A549 (cell line): Measurements from ENCODE around the gene DDX18. TPM values are rescaled to one million over a fixed set of nuclear protein-coding genes. Genes with fewer than 3 reads are reported as not detected.

Source experiments
- ATAC-seq, 2 experiments: fragments of 200-7000 bp in 1 of 2; fragments of >200 bp in 1 of 2; cut with Nextera tagmentation in 1 of 2; cut with Tn5 transposase in 1 of 2; 3 replicates each; pipeline versions ENCODE4 v1.8.0 to v1.9.1; 2018 to 2020; ENCODE audit warnings: mild to moderate bottlenecking in 1 of 2, moderate library complexity in 1 of 2
- CTCF ChIA-PET: fragments of 300-600 bp; sonication (Branson Sonifier 250); formaldehyde crosslinking; extraction: SDS; loops from one replicate; lab custom pipeline; 2021; ENCODE audit warnings: antibody characterized with exemption, inconsistent platforms; lab: Yijun Ruan, JAX
- POLR2A ChIA-PET: fragments of 350-600 bp; formaldehyde crosslinking; extraction: SDS; loops from one replicate; lab custom pipeline; 2021; ENCODE audit warnings: antibody characterized with exemption, inconsistent platforms; lab: Yijun Ruan, JAX
- DNase-seq, 2 experiments: peaks; one replicate each; pipeline versions ENCODE4 v3.0.0 to v3.0.0-alpha.2; 2011 to 2016; ENCODE audit warnings: low read depth in 1 of 2, low spot score in 1 of 2
- FAIRE-seq: peaks from 2 replicates; lab custom pipeline; 2011; peaks lifted over from hg19 to GRCh38; lab: Jason Lieb, UNC
- H3K27ac ChIP-seq, 2 experiments: fragments of >200 bp; sonication (Bioruptor Twin); formaldehyde crosslinking; 3 replicates each; pipeline ENCODE4 v1.5.1; 2016 to 2017
- H3K4me1 ChIP-seq: fragments of >200 bp; sonication (Bioruptor Twin); formaldehyde crosslinking; 3 replicates; pipeline ENCODE4 v1.6.1; 2016
- H3K4me2 ChIP-seq: fragments of >200 bp; sonication (Bioruptor Twin); formaldehyde crosslinking; 3 replicates; pipeline ENCODE4 v1.6.1; 2016
- H3K4me3 ChIP-seq: fragments of >200 bp; sonication (Bioruptor Twin); formaldehyde crosslinking; 3 replicates; pipeline ENCODE4 v1.5.1; 2016
- H3K9me3 ChIP-seq: fragments of >200 bp; sonication (Bioruptor Twin); formaldehyde crosslinking; 3 replicates; pipeline ENCODE4 v1.6.1; 2016
- ATOH8 ChIP-seq: fragments of 250-450 bp; sonication (Bioruptor Pico); IDR thresholded peaks from 2 replicates; pipeline ENCODE4 v1.5.0; 2020; ENCODE audit warnings: low read depth, mild to moderate bottlenecking, moderate library complexity
- BCL3 ChIP-seq: fragments of >200 bp; sonication (Bioruptor Twin); formaldehyde crosslinking; IDR thresholded peaks from 3 replicates; pipeline ENCODE4 v1.6.1; 2016
- CBX8 ChIP-seq: fragments of 200-600 bp; sonication (generic); IDR thresholded peaks from 2 replicates; pipeline ENCODE4 v1.6.1; 2016
- CHD2 ChIP-seq: fragments of 150-350 bp; IDR thresholded peaks from 2 replicates; pipeline ENCODE4 v1.6.1; 2014; ENCODE audit warnings: low read length; ENCODE audit not compliant: partially characterized antibody
- CHD4 ChIP-seq: fragments of 200-600 bp; sonication (generic); IDR thresholded peaks from 2 replicates; pipeline ENCODE4 v1.6.1; 2016; ENCODE audit warnings: antibody characterized with exemption, mild to moderate bottlenecking, borderline replicate concordance
- FOSL2 ChIP-seq, 2 experiments: fragments of 450-650 bp in 1 of 2; fragments of >200 bp in 1 of 2; sonication (Bioruptor Twin) in 1 of 2; formaldehyde crosslinking; IDR thresholded peaks; 2 replicates each; pipeline versions ENCODE4 v1.5.0 to v1.6.1; 2016 to 2020; ENCODE audit warnings: mild to moderate bottlenecking in 1 of 2, moderate library complexity in 1 of 2
- FOXS1 ChIP-seq: fragments of 250-450 bp; sonication (Bioruptor Pico); IDR thresholded peaks from 2 replicates; pipeline ENCODE4 v1.5.0; 2020; ENCODE audit warnings: mild to moderate bottlenecking, moderate library complexity
- HMGXB4 ChIP-seq: fragments of 250-450 bp; sonication (Bioruptor Pico); IDR thresholded peaks from 2 replicates; pipeline ENCODE4 v1.5.0; 2021; ENCODE audit warnings: mild to moderate bottlenecking, moderate library complexity, borderline replicate concordance
- HOXB5 ChIP-seq: fragments of 250-450 bp; sonication (Bioruptor Pico); IDR thresholded peaks from 2 replicates; pipeline ENCODE4 v1.5.0; 2020; ENCODE audit warnings: mild to moderate bottlenecking, moderate library complexity
- KDM1A ChIP-seq: fragments of 200-600 bp; sonication (generic); IDR thresholded peaks from 2 replicates; pipeline ENCODE4 v1.6.1; 2016; ENCODE audit warnings: low read depth, mild to moderate bottlenecking
- NPAS2 ChIP-seq: fragments of 250-450 bp; sonication (Bioruptor Pico); IDR thresholded peaks from 2 replicates; pipeline ENCODE4 v1.8.0; 2022; ENCODE audit warnings: mild to moderate bottlenecking, moderate library complexity, borderline replicate concordance
- PBX3 ChIP-seq: IDR thresholded peaks from 2 replicates; pipeline ENCODE4 v1.6.1; 2012
- PHF8 ChIP-seq: fragments of 200-600 bp; sonication (generic); IDR thresholded peaks from 2 replicates; pipeline ENCODE4 v1.6.1; 2016; ENCODE audit warnings: low read depth, mild to moderate bottlenecking, antibody characterized with exemption, moderate library complexity, borderline replicate concordance
- POLR2AphosphoS2 ChIP-seq: conservative IDR thresholded peaks from 2 replicates; pipeline ENCODE4 v1.6.1; 2012; ENCODE audit warnings: low read length, improper control_type of control experiment, inconsistent platforms
- RAD21 ChIP-seq, 2 experiments: fragments of >200 bp in 1 of 2; sonication (Bioruptor Twin) in 1 of 2; formaldehyde crosslinking in 1 of 2; IDR thresholded peaks in 1 of 2; conservative IDR thresholded peaks in 1 of 2; 2 replicates in 1 of 2; 3 replicates in 1 of 2; pipeline ENCODE4 v1.6.1; 2012 to 2018; ENCODE audit warnings: inconsistent platforms in 1 of 2
- SMC3 ChIP-seq: fragments of >200 bp; sonication (Bioruptor Twin); formaldehyde crosslinking; IDR thresholded peaks from 3 replicates; pipeline ENCODE4 v1.6.1; 2018; ENCODE audit warnings: inconsistent platforms
- SREBF2 ChIP-seq: fragments of 450-650 bp; IDR thresholded peaks from 2 replicates; pipeline ENCODE4 v1.6.1; 2014; ENCODE audit warnings: mild to moderate bottlenecking, moderate library complexity
- TFCP2L1 ChIP-seq: fragments of 250-450 bp; sonication (Bioruptor Pico); IDR thresholded peaks from 2 replicates; pipeline ENCODE4 v1.5.0; 2021; ENCODE audit warnings: mild to moderate bottlenecking
- ZFP36 ChIP-seq: fragments of 450-650 bp; IDR thresholded peaks from 2 replicates; pipeline ENCODE4 v1.6.1; 2014; ENCODE audit warnings: borderline replicate concordance; ENCODE audit not compliant: partially characterized antibody
- WGBS: methylation state at CpG from one replicate; pipeline ENCODE4 v1.1.6; 2017; ENCODE audit errors: missing lambda C conversion rate; 5-methylcytosine and 5-hydroxymethylcytosine counted together
- polyA plus RNA-seq, 4 experiments: library from polyadenylated mRNA; depleted of rRNA in 3 of 4; stranded (reverse); fragments of >200 nt; fragmentation: RNase III in 1 of 4; extraction: RNeasy Plus Mini Kit Qiagen cat#74134 plus additional on column Dnase treatment in 1 of 4; gene quantifications; 2 replicates in 3 of 4; 3 replicates in 1 of 4; pipeline ENCODE4 v1.2.3, GENCODE V29; 2011 to 2017

Gene DDX18
- polyA plus RNA-seq, 2 of the 4 experiments (the other 2 are of a cell fraction): 66.6 to 115 TPM

- Histone ChIP-seq H3K4me1 (peaks cover 19% of the 10 kb centered on the region), H3K27ac (no peak overlapping the region), H3K9me3 (no peaks in the 10 kb centered on the region)
- POLR2A ChIA-PET: no interaction called here
- 64% methylated on average over 3 of the region's 3 CpGs for WGBS
- FAIRE-seq (no peak), DNase-seq (no peak), ATAC-seq (no peak)
- no peak for TF ChIP-seq RAD21 (conservative IDR thresholded peaks at IDR 0.05 in 1 of 2, IDR thresholded peaks at IDR 0.05 in 1 of 2)
- no peak for TF ChIP-seq NPAS2 (CRISPR knock-in tag)
- TF ChIP-seq ATOH8 (CRISPR knock-in tag): no peak
- TF ChIP-seq PHF8: no peak
- no peak for TF ChIP-seq TFCP2L1 (CRISPR knock-in tag)
- no peak for TF ChIP-seq FOSL2 (IDR thresholded peaks at IDR 0.05)
- no peak for TF ChIP-seq FOSL2 (CRISPR knock-in tag; IDR thresholded peaks at IDR 0.05)
- TF ChIP-seq, all 56 proteins: peak for 0
- CTCF ChIA-PET: interaction anchor here (1.4 to 3.3 kb wide), 2 partner anchors 17 to 152 kb away, joined by 4 to 15 read pairs; no protein-coding TSS in a partner anchor
- Histone ChIP-seq H3K4me2 (no peak overlapping the region), H3K4me3 (no peak overlapping the region)
Measured at GRCh38 chr2:117851969-117852368, 37.5 kb downstream of the DDX18 start.

- FAIRE-seq (no peak), DNase-seq (no peak), ATAC-seq (no peak)
- TF ChIP-seq ZFP36: no peak
- no peak for TF ChIP-seq FOXS1 (CRISPR knock-in tag)
- no peak for TF ChIP-seq CHD4
- TF ChIP-seq FOSL2 (IDR thresholded peaks at IDR 0.05): no peak
- TF ChIP-seq FOSL2 (CRISPR knock-in tag; IDR thresholded peaks at IDR 0.05): no peak
- no peak for TF ChIP-seq SREBF2
- no peak for TF ChIP-seq NPAS2 (CRISPR knock-in tag)
- TF ChIP-seq CBX8: no peak
- TF ChIP-seq POLR2AphosphoS2: no peak
- no peak for TF ChIP-seq ATOH8 (CRISPR knock-in tag)
- no peak for TF ChIP-seq PBX3
- TF ChIP-seq HOXB5 (CRISPR knock-in tag): no peak
- TF ChIP-seq CHD2: no peak
- no peak for TF ChIP-seq KDM1A
- ChIA-PET POLR2A (no interaction called here), CTCF (interaction anchor here (3.3 kb wide), 1 partner anchor 150 kb away, joined by 15 read pairs; no protein-coding TSS in a partner anchor)
- Histone ChIP-seq H3K27ac (no peak overlapping the region), H3K4me2 (no peak overlapping the region), H3K4me1 (peaks cover 22% of the 10 kb centered on the region), H3K9me3 (no peaks in the 10 kb centered on the region), H3K4me3 (no peak overlapping the region)
- 93% methylated on average over 2 of the region's 2 CpGs for WGBS
Measured at GRCh38 chr2:117853316-117853715, 38.8 kb downstream of the DDX18 start.

- DNase-seq: no peak
- peaks cover 22% of the 10 kb centered on the region for H3K4me1 ChIP-seq
- CTCF ChIA-PET: interaction anchor here (3.3 kb wide), 1 partner anchor 150 kb away, joined by 15 read pairs; no protein-coding TSS in a partner anchor
- no peaks in the 10 kb centered on the region for H3K9me3 ChIP-seq
- no peak for FAIRE-seq
- no peak overlapping the region for H3K4me2 ChIP-seq
- 78% methylated on average over 8 of the region's 8 CpGs for WGBS
- ATAC-seq: no peak
- H3K4me3 ChIP-seq: no peak overlapping the region
- H3K27ac ChIP-seq: 0 out of 6 replicates have a peak overlapping the region, but pooled peaks of 1 of the 2 experiments have one; percentile 7
- POLR2A ChIA-PET: no interaction called here
- TF ChIP-seq BCL3: no peak
- no peak for TF ChIP-seq ATOH8 (CRISPR knock-in tag)
- no peak for TF ChIP-seq HMGXB4 (CRISPR knock-in tag)
- no peak for TF ChIP-seq KDM1A
- no peak for TF ChIP-seq RAD21 (conservative IDR thresholded peaks at IDR 0.05 in 1 of 2, IDR thresholded peaks at IDR 0.05 in 1 of 2)
- no peak for TF ChIP-seq PHF8
- no peak for TF ChIP-seq CBX8
- TF ChIP-seq SMC3: no peak
Measured at GRCh38 chr2:117853873-117854272, 39.4 kb downstream of the DDX18 start.
